Measurements from ENCODE around the gene TMEM40.
A peak's percentile ranks its signal among the peaks of the same experiment; 100 is the strongest.
"Not testable (repeated sequence)": the region's sequence is repeated elsewhere in the genome, so short reads cannot be mapped to it uniquely, and the experiment has no call there.

TMEM40 gene

GRCh38 chr3:12759097-12759679 is at the start of gene TMEM40:
TMEM40 (minus strand) TSS chr3:12759259; CDS start chr3:12749832, 9,427 bp downstream.
- no peak for DNase-seq (ENCODE audit: low read depth)

GRCh38 chr3:12808587-12808986 is 49.5 kb upstream of the TMEM40 start:
- no peak for DNase-seq (ENCODE audit: low read depth)

GRCh38 chr3:12807601-12808359 is 48.7 kb upstream of the TMEM40 start:
- DNase-seq (ENCODE audit: low read depth), result no peak

GRCh38 chr3:12807066-12807465 is 48.0 kb upstream of the TMEM40 start:
- no peak for DNase-seq (ENCODE audit: low read depth)

- DNase-seq (ENCODE audit: low read depth), result no peak
These were observed 44.3 kb upstream of the TMEM40 start for GRCh38 chr3:12803371-12803770.

GRCh38 chr3:12799525-12800440 is 40.7 kb upstream of the TMEM40 start:
- DNase-seq (ENCODE audit: low read depth), result no peak

GRCh38 chr3:12798559-12799179 is 39.6 kb upstream of the TMEM40 start:
- DNase-seq (ENCODE audit: low read depth), result no peak

GRCh38 chr3:12797892-12798558 is 39.0 kb upstream of the TMEM40 start:
- DNase-seq (ENCODE audit: low read depth), result no peak

GRCh38 chr3:12797124-12797891 is 38.2 kb upstream of the TMEM40 start:
- DNase-seq (ENCODE audit: low read depth), result no peak

GRCh38 chr3:12796171-12797123 is 37.4 kb upstream of the TMEM40 start, which contains the start of gene CAND2:
CAND2 (plus strand) TSS chr3:12796680; CDS start chr3:12796721, 41 bp downstream.
- DNase-seq (ENCODE audit: low read depth), result peak; percentile 24

- DNase-seq (ENCODE audit: low read depth), result no peak
These were observed 34.6 kb upstream of the TMEM40 start for GRCh38 chr3:12793701-12794100.

GRCh38 chr3:12791430-12791829 is 32.4 kb upstream of the TMEM40 start:
- DNase-seq (ENCODE audit: low read depth), result no peak

GRCh38 chr3:12787967-12788690 is 29.1 kb upstream of the TMEM40 start:
- not testable (repeated sequence) for DNase-seq (ENCODE audit: low read depth)

- peak; percentile 28 for DNase-seq (ENCODE audit: low read depth)
These were observed 28.3 kb upstream of the TMEM40 start for GRCh38 chr3:12787346-12787745.

- no peak for DNase-seq (ENCODE audit: low read depth)
These were observed 26.0 kb upstream of the TMEM40 start for GRCh38 chr3:12785096-12785495.

GRCh38 chr3:12782172-12782815 is 23.2 kb upstream of the TMEM40 start:
- DNase-seq (ENCODE audit: low read depth), result no peak

- DNase-seq (ENCODE audit: low read depth), result no peak
These were observed 21.7 kb upstream of the TMEM40 start for GRCh38 chr3:12780751-12781150.

- no peak for DNase-seq (ENCODE audit: low read depth)
These were observed 18.1 kb upstream of the TMEM40 start for GRCh38 chr3:12777171-12777570.

Measured in fibroblast of gingiva (primary cell).